ENCODE data around the gene RAPGEF6.
A peak's percentile ranks its signal among the peaks of the same experiment; 100 is the strongest.

RAPGEF6 gene

GRCh38 chr5:131430794-131431193 lies 204.2 kb downstream of the RAPGEF6 start:
- DNase-seq (ENCODE audit: low read depth, low spot score), result no peak
- no peak for TF ChIP-seq CTCF (IDR thresholded peaks at IDR 0.05; ENCODE audit: low read depth, low read length)
- H3K4me3 ChIP-seq (ENCODE audit: low read depth, low read length), result no peak overlapping the region
- in situ Hi-C loops (cut with HindIII; ENCODE audit: low sequenced_read_pairs), result no loop called here

- DNase-seq (ENCODE audit: low read depth, low spot score), result no peak
- H3K4me3 ChIP-seq (ENCODE audit: low read depth, low read length), result no peak overlapping the region
- in situ Hi-C loops (cut with HindIII; ENCODE audit: low sequenced_read_pairs), result no loop called here
- TF ChIP-seq CTCF (IDR thresholded peaks at IDR 0.05; ENCODE audit: low read depth, low read length), result no peak
These were observed 209.0 kb downstream of the RAPGEF6 start for GRCh38 chr5:131426011-131426410.

DNA sequence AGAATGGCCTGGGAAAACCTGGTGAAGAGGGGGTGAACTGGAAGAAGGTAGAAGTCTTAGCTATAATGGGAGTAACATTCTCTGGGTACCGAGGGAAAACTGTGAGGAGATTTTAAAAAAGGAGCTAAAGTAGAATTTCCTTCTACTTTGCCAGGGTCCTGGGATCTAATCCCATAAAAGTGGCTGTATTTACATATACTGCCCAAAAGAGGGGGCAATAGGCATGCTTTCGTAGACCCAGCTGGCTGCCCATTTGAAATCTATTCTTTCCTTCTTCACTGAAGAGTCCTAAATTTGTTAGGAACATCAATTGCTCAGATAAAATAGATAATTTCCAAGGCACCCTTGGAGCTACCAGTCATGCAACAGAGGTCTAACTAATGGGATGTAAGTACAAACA lies 212.0 kb downstream of the RAPGEF6 start:
- in situ Hi-C loops (cut with HindIII; ENCODE audit: low sequenced_read_pairs), result no loop called here
- TF ChIP-seq CTCF (IDR thresholded peaks at IDR 0.05; ENCODE audit: low read depth, low read length), result peak; percentile 63
- DNase-seq (ENCODE audit: low read depth, low spot score), result peak; percentile 50
- H3K4me3 ChIP-seq (ENCODE audit: low read depth, low read length), result no peak overlapping the region

DNA sequence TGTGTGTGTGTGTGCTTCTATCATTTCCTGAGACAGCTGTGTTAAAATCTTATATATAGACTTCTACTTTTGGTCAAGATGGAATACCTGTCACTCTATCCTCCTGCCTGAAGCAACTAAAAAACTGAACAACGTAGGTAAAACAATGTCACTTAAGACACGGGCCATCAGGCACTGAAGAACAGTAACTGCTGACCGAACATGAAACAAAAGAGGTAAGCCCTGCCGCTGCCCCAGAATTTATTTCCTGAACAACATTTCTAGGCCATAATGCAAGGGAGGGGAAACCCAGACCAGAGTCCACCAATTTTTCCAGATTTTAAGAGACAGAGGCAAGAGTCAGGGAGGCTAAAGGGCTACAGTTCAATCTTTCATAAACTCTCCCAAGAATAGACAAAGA lies 215.2 kb downstream of the RAPGEF6 start:
- DNase-seq (ENCODE audit: low read depth, low spot score), result no peak
- H3K4me3 ChIP-seq (ENCODE audit: low read depth, low read length), result no peak overlapping the region
- no peak for TF ChIP-seq CTCF (IDR thresholded peaks at IDR 0.05; ENCODE audit: low read depth, low read length)
- in situ Hi-C loops (cut with HindIII; ENCODE audit: low sequenced_read_pairs), result no loop called here

- no peak for TF ChIP-seq CTCF (IDR thresholded peaks at IDR 0.05; ENCODE audit: low read depth, low read length)
- in situ Hi-C loops (cut with HindIII; ENCODE audit: low sequenced_read_pairs), result no loop called here
- DNase-seq (ENCODE audit: low read depth, low spot score), result no peak
These were observed 216.2 kb downstream of the RAPGEF6 start for GRCh38 chr5:131418846-131419245.

DNA sequence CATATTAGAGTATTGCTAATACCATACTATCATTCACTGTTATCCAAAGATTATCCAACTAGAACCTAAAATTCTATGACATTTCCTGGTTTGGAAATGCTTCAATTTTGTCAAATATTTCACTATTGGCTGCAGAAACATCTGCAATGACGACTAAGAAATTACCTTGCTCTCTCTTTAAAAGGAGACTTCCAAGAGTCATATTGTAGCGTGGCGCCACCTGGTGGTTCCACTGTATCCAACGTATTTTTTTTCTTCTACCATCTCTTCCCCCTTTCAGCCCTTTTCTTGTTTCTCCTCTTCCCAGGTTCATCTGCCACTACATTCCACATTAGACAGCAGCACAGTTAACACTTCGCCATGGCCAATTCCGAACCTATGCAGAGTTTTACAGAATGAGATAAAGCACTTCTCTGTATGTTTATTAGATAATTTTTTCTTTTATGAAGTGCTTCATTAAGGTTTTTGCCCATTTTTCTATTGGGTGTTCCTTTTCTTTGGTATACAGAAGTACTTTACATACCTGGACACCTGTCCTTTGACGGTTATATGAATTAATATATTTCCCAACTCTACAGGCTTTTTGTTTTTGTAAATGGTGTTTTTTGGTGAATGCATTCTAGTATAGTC lies 217.7 kb downstream of the RAPGEF6 start:
- TF ChIP-seq CTCF (IDR thresholded peaks at IDR 0.05; ENCODE audit: low read depth, low read length), result peak; percentile 73
- in situ Hi-C loops (cut with HindIII; ENCODE audit: low sequenced_read_pairs), result no loop called here
- peak; percentile 78 for DNase-seq (ENCODE audit: low read depth, low spot score)
- no peak overlapping the region for H3K4me3 ChIP-seq (ENCODE audit: low read depth, low read length)

More at GRCh38 chr5:131418846-131419245, 216.2 kb downstream of the RAPGEF6 start:
- H3K4me3 ChIP-seq (ENCODE audit: low read depth, low read length), result no peak overlapping the region
